ENCODE measurements around the gene AFAP1L2.

Gene AFAP1L2

GRCh38 chr10:114389426-114389825 is 14.9 kb downstream of the AFAP1L2 start:
- no peak overlapping the region for H3K27ac ChIP-seq (ENCODE audit: low read depth, low read length)
- no peak overlapping the region for H3K4me2 ChIP-seq (ENCODE audit: low read length)
- H3F3A ChIP-seq (ENCODE audit: control insufficient read depth, insufficient read depth): no peaks in the 10 kb centered on the region
- peaks cover 16% of the 10 kb centered on the region for H3K27me3 ChIP-seq (ENCODE audit: control insufficient read depth, low read length)
- H3K36me3 ChIP-seq (ENCODE audit: control insufficient read depth, low read length): no peaks in the 10 kb centered on the region
- H3K79me2 ChIP-seq (ENCODE audit: control insufficient read depth, low read length): no peaks in the 10 kb centered on the region
- no peak overlapping the region for H3K4me3 ChIP-seq (ENCODE audit: low read length)
- H3K9me2 ChIP-seq (replicated peaks; ENCODE audit: control insufficient read depth, low read length): no peaks in the 10 kb centered on the region
- H4K20me1 ChIP-seq (ENCODE audit: control insufficient read depth, insufficient read depth, low read depth, low read length): no peaks in the 10 kb centered on the region
- TF ChIP-seq CTCF (IDR thresholded peaks at IDR 0.05; ENCODE audit: low read depth, low read length, poor library complexity, severe bottlenecking) (no peak), EZH2phosphoT487 (IDR thresholded peaks at IDR 0.05; ENCODE audit: borderline replicate concordance, low read length) (no peak)
- H3K9me3 ChIP-seq (ENCODE audit: control insufficient read depth, insufficient read depth, low read length): no peaks in the 10 kb centered on the region
- no peaks in the 10 kb centered on the region for H3K4me1 ChIP-seq (ENCODE audit: control insufficient read depth, low read length)

- Histone ChIP-seq H3K4me1 (ENCODE audit: control insufficient read depth, low read length) (no peaks in the 10 kb centered on the region), H3K4me2 (ENCODE audit: low read length) (no peak overlapping the region), H3K27me3 (ENCODE audit: control insufficient read depth, low read length) (peaks cover 15% of the 10 kb centered on the region), H4K20me1 (ENCODE audit: control insufficient read depth, insufficient read depth, low read depth, low read length) (no peaks in the 10 kb centered on the region), H3K79me2 (ENCODE audit: control insufficient read depth, low read length) (no peaks in the 10 kb centered on the region), H3F3A (ENCODE audit: control insufficient read depth, insufficient read depth) (no peaks in the 10 kb centered on the region), H3K9me2 (replicated peaks; ENCODE audit: control insufficient read depth, low read length) (no peaks in the 10 kb centered on the region), H3K36me3 (ENCODE audit: control insufficient read depth, low read length) (no peaks in the 10 kb centered on the region), H3K4me3 (ENCODE audit: low read length) (no peak overlapping the region), H3K27ac (ENCODE audit: low read depth, low read length) (no peak overlapping the region), H3K9me3 (ENCODE audit: control insufficient read depth, insufficient read depth, low read length) (no peaks in the 10 kb centered on the region)
- TF ChIP-seq EZH2phosphoT487 (IDR thresholded peaks at IDR 0.05; ENCODE audit: borderline replicate concordance, low read length): no peak
- TF ChIP-seq CTCF (IDR thresholded peaks at IDR 0.05; ENCODE audit: low read depth, low read length, poor library complexity, severe bottlenecking): no peak
Measured at GRCh38 chr10:114388275-114388674, 16.0 kb downstream of the AFAP1L2 start.

- Histone ChIP-seq H3K4me1 (ENCODE audit: control insufficient read depth, low read length) (no peaks in the 10 kb centered on the region), H3K27ac (ENCODE audit: low read depth, low read length) (no peak overlapping the region), H3K27me3 (ENCODE audit: control insufficient read depth, low read length) (peaks cover 12% of the 10 kb centered on the region), H3K79me2 (ENCODE audit: control insufficient read depth, low read length) (no peaks in the 10 kb centered on the region), H4K20me1 (ENCODE audit: control insufficient read depth, insufficient read depth, low read depth, low read length) (no peaks in the 10 kb centered on the region), H3K4me3 (ENCODE audit: low read length) (no peak overlapping the region), H3F3A (ENCODE audit: control insufficient read depth, insufficient read depth) (no peaks in the 10 kb centered on the region), H3K9me2 (replicated peaks; ENCODE audit: control insufficient read depth, low read length) (no peaks in the 10 kb centered on the region), H3K9me3 (ENCODE audit: control insufficient read depth, insufficient read depth, low read length) (no peaks in the 10 kb centered on the region), H3K4me2 (ENCODE audit: low read length) (no peak overlapping the region), H3K36me3 (ENCODE audit: control insufficient read depth, low read length) (no peaks in the 10 kb centered on the region)
- peak; percentile 39 for TF ChIP-seq CTCF (IDR thresholded peaks at IDR 0.05; ENCODE audit: low read depth, low read length, poor library complexity, severe bottlenecking)
- TF ChIP-seq EZH2phosphoT487 (IDR thresholded peaks at IDR 0.05; ENCODE audit: borderline replicate concordance, low read length): no peak
Measured at GRCh38 chr10:114387784-114388183, 16.5 kb downstream of the AFAP1L2 start.

- H3F3A ChIP-seq (ENCODE audit: control insufficient read depth, insufficient read depth): no peaks in the 10 kb centered on the region
- no peaks in the 10 kb centered on the region for H4K20me1 ChIP-seq (ENCODE audit: control insufficient read depth, insufficient read depth, low read depth, low read length)
- no peak for TF ChIP-seq CTCF (IDR thresholded peaks at IDR 0.05; ENCODE audit: low read depth, low read length, poor library complexity, severe bottlenecking)
- no peak for TF ChIP-seq EZH2phosphoT487 (IDR thresholded peaks at IDR 0.05; ENCODE audit: borderline replicate concordance, low read length)
- no peak overlapping the region for H3K27ac ChIP-seq (ENCODE audit: low read depth, low read length)
- H3K9me2 ChIP-seq (replicated peaks; ENCODE audit: control insufficient read depth, low read length): no peaks in the 10 kb centered on the region
- H3K36me3 ChIP-seq (ENCODE audit: control insufficient read depth, low read length): no peaks in the 10 kb centered on the region
- no peak overlapping the region for H3K4me2 ChIP-seq (ENCODE audit: low read length)
- H3K27me3 ChIP-seq (ENCODE audit: control insufficient read depth, low read length): peaks cover 8% of the 10 kb centered on the region; the same call in 1 of the 2 replicates
- no peak overlapping the region for H3K4me3 ChIP-seq (ENCODE audit: low read length)
- no peaks in the 10 kb centered on the region for H3K9me3 ChIP-seq (ENCODE audit: control insufficient read depth, insufficient read depth, low read length)
- no peaks in the 10 kb centered on the region for H3K4me1 ChIP-seq (ENCODE audit: control insufficient read depth, low read length)
- H3K79me2 ChIP-seq (ENCODE audit: control insufficient read depth, low read length): no peaks in the 10 kb centered on the region
Measured at GRCh38 chr10:114386452-114386851, 17.9 kb downstream of the AFAP1L2 start.
